NCI-H1048 (cell line): ENCODE data around the gene FGFR2.
"Not testable (repeated sequence)": the region's sequence is repeated elsewhere in the genome, so short reads cannot be mapped to it uniquely, and the experiment has no call there.

ENCODE experiments used
- DNase-seq: peaks from one replicate; lab custom pipeline; 2025; lab: John Stamatoyannopoulos, UW

Gene FGFR2

GRCh38 chr10:121590772-121591171 lies 7.5 kb downstream of the FGFR2 start:
- DNase-seq, result no peak

GRCh38 chr10:121589553-121589952 lies 8.7 kb downstream of the FGFR2 start:
- no peak for DNase-seq

DNA sequence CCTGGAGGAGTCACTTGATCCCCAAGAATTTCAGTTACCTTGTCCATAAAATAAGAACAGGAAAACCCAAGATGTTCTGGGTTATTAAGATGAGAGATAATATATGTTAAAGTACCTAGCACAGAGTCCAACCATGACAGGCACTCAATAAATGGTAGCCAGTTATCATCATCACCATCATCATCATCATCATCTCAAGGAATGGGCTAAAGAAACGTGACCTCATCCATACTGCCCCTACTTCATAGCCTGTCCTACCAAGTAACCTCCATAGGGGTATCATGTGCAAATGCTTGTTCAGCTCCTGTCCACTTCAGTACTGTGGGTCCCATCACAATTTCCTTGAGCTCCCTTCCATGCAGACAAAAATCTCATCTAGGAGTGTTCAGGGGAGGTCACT lies 14.4 kb downstream of the FGFR2 start:
- no peak for DNase-seq

DNA sequence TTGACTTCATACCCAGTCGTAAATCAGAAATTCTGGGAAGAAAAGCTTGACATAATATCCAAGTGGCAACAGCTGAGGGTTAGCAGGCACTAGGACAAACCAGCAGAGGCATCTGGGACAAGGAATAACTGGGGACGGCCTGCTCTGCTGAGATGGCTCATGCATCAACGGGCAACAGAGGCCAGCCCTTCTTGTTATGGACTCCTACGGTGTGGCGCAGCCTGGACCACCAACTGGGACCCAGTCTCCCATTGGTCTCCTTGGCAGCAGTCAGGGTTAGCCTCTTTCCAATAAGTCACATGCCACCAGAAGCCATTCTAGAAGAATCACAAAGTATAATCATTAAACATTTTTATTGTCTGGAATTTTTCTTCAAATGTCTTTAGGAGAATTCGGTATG lies 15.0 kb downstream of the FGFR2 start:
- DNase-seq, result no peak

GRCh38 chr10:121580276-121581116 lies 17.7 kb downstream of the FGFR2 start:
- DNase-seq, result peak; percentile 65

DNA sequence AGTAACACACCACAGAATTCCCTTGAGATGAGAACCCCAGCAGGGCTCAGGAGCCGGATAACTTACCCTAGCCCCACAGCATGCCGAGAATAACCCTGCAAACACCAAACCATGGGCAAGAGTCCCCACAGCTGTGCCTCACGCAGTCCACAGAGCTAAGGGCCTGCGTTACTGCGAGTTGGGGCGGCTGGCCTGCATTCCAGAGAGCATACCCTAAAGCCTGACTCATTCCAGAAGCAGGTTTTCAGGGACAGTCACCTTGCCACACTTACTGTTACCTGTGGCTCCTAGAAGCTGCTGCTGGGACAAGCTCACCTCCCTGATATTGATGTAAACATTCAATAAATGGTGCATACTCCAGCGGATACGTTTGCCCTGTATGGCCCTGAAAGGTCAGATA lies 18.6 kb downstream of the FGFR2 start:
- DNase-seq, result no peak

- no peak for DNase-seq
Measured at GRCh38 chr10:121578965-121579364, 19.3 kb downstream of the FGFR2 start.

- no peak for DNase-seq
Measured at GRCh38 chr10:121578298-121578697, 19.9 kb downstream of the FGFR2 start.

GRCh38 chr10:121577568-121577967 lies 20.7 kb downstream of the FGFR2 start:
- DNase-seq, result no peak

DNA sequence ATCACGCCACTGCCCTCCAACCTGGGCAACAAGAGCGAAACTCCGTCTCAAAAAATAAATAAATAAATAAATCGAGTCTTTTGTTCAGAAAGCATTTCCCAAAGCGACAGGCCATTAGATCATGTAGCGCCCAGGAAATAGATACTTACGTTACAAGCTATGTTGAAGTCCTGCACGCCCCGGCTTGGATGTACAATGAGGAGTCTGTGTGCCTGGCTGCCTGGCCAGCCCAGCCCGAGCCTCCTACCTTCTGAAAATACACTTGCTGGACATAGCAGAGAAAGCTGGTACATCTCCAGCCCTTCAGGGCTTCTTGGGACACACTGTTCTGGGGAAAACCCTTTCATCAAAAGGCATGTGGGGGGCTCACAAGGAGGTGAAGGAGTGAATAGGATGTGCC lies 22.1 kb downstream of the FGFR2 start:
- DNase-seq, result no peak

DNA sequence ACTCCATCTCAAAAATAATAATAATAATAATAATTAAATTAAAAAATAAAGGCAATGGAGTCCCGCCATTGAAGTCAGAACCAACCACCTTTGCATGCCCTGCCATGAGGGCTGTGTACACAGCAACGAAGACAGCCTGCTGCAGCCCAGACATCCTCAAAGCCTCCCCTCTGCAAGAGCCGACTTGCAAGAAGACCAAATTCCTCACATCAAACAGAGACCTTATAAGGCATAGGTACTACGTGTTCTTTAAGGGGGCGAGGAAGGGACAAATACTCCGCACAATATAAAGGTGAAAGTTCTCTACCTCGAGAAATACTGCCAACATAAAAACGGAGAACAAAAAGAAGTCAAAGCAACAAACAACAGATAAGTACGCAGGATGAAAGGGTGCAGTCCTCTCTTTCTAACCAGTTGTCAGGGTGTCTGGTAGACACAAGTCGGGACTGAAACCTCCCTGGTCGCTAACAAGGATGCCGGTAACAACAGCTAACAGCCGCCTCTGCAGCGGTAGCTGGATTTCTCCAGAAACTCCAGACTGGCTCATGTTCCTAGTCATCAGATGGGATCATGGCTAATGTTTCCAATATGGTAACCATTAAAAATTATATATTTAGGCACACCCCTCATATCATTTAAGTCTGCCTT lies 23.6 kb downstream of the FGFR2 start:
- DNase-seq, result no peak

GRCh38 chr10:121573538-121573941 lies 24.7 kb downstream of the FGFR2 start:
- no peak for DNase-seq

DNA sequence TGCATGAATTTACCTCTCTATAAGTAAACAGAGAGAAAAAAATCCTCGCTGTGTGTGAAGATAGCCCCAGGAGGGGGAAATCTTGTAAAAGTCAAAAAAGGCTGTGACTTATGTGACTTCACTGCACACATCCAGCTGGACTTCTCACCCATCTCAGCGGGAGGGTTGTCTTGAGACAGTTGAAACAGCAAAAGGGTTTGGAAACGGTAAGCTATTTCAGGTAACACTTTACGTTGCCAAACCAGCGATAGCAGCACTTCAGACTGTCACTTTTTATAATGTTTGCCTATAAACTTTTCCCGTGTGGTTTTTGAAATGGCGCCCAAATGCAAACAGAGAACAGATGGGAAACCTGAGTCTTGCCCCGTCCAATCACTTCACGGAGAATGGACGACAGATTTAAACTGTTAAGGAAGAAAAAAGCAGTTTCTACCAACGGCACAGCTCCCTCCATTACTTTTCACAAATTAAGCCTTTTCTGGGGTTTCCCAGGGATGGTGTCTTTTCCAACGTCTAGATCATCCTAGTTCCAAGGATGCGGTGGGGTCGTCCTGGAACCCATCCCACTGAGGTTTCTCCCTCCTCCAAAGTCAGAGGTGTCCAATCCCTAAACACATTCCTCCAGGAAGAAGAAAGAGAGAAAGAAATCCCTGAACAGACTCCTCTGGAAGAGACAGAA lies 25.2 kb downstream of the FGFR2 start:
- no peak for DNase-seq

DNA sequence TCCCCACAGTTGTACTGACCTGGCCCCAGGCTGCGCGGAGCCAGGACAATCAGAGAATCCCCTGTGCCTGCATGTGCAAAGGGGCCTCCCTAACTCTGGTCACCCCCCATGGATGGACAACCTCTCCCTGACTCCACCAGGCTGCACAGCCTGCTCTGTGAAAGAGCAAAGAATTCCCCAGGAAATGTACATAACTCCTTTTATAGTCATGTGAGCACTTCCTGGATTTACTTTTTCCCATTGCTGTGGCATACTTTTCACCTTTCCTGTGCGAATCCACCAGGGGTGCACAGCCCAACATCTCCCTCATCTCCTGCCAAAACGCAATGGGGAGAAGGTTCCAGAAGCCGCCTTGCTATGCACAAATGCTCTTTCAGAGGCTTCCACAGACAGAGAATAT lies 27.9 kb downstream of the FGFR2 start:
- DNase-seq, result no peak

DNA sequence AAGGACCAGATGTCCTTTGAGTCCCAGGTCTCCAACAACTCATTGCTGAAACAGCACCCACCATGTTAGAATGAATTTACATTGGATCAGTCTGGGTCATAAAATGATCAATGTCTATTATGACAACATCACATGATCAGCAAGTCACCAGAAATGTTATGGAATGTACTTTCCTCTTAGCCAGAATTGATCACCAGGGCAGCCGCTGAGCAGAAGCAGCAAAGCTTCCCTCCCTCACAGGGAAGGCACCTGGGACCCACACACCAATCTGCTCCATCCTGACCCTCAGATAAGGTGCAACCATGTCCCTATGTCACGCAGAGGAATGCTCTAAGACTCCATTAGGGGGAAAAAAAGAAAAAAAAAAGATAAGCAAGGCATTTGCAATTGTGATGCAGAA lies 30.0 kb downstream of the FGFR2 start:
- DNase-seq, result no peak

- DNase-seq, result no peak
Measured at GRCh38 chr10:121567569-121567968, 30.7 kb downstream of the FGFR2 start.

DNA sequence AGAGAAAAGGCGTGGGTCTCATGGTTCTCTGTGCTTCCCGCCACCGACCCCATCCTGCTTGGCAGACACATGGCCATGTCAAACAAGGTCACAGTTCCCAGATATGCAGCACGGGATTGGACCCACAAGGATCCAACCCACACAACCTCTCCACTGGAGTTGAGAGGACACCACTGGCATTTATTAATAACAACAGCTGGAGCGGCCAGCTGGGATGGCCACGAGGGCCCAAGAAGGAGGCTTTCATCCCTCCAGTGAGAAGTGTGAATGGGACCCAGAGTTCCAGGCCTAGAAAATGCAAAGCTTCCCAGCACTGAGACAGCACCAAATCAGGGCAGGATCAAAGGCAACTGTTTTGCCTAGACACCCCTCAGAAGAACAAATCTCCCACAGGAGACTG lies 31.5 kb downstream of the FGFR2 start:
- no peak for DNase-seq

GRCh38 chr10:121559326-121560026 lies 38.8 kb downstream of the FGFR2 start:
- no peak for DNase-seq

DNA sequence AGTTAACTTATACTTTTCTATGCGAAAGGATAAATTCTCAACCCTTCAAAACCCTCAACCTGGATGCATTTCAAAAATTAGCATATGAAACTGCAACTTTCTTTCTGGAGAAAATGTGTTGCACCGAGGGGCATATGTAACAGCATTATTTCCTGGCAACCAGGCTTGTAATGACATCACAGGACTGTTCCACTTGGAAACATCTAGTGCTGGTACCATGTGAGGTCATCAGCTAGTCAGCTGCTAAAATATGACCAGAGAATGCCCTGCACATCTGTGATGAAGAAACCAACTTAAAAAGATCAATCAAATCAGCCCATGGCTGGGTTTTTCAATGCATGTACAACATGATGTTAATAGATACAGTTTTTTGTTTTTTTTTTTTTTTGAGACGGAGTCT lies 40.0 kb downstream of the FGFR2 start:
- no peak for DNase-seq

- no peak for DNase-seq
Measured at GRCh38 chr10:121556918-121557573, 41.2 kb downstream of the FGFR2 start.

DNA sequence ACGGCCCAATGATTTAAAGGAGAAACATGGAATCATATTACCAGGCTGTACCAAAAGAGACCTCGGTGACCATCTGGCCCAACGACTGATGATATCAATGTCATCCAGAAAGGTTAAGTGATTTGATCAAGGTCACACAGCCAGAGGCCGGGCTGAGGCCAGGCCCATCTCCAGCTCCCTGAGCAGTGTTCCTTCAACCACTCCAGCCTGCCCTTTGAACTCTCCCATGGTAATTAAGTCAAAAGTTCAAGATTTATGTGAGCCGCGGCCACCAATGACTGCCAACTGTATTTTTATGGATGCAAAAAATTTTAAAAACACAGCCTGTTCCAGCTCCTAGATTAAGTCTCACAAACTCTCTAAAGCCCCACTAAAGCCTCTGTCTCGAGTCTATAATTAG lies 41.8 kb downstream of the FGFR2 start:
- DNase-seq, result no peak

- not testable (repeated sequence) for DNase-seq
Measured at GRCh38 chr10:121554916-121555315, 43.3 kb downstream of the FGFR2 start.
